NCI-H446 (cell line): ENCODE measurements around the gene DCLK2.

Experiments used
- DNase-seq, 2 experiments: peaks; one replicate each; lab custom pipeline; 2025; lab: John Stamatoyannopoulos, UW

The DCLK2 gene

DNA sequence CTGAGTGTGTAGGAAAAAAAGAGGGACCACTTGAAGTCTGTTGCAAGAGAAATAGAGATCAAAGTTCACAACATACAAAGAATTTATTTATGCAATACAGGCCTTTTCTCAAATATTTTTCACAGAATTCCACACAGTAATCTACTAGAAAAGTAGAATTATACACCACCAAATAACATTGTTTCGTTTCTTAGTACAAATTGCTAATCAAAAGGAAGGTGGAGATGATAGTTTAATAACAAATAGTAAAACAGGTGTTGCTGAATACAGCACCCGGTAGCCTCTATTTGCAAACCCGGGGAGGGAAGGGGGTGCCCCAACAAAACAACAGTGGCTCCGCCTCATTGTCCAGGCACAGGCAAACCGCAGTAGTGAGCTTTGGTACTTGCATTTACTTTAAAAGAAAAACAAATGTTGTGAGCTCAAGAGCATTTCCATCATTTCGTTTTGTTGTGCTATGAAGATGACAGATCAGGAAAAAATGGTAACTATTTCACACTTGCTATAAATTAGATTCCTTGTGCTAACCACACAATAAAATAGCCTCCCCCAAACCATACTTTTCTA is 186.4 kb downstream of the DCLK2 start:
- DNase-seq: no peak

DNA sequence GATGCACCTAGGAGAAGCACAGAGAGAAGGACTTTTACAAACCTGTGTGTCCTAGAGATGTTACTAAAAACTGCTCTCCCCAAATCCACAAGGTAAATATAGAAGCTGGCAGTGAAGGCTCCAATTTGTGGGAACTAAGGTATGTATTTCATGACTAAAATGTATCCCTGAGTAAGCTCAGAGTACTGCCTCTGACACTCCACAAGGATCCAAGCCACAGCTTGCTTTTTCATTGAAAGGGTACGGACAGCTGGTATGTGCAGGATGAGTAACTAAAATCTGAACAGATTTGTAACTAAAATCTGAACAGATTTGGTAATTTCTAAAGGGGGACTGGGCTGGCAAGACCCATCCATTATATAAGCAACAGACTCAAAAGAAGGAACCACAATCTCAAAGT is 187.6 kb downstream of the DCLK2 start:
- DNase-seq: no peak

DNA sequence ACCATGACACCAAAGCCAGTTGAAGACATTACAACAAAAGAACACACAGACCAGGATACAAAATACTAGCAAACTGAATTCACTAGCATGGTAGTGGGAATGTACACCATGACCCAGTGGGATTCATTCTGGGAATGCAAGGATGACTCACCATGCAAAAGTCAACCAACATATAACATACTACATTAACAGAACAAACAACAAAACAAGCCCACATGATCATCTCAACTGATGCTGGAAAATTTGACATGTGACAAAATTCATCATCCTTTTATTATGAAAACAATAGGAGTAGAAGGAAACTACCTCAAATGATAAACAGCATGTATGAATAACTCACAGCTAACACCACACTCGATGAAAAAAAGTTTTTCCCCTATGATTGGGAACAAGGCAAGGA is 190.2 kb downstream of the DCLK2 start:
- no peak for DNase-seq

DNA sequence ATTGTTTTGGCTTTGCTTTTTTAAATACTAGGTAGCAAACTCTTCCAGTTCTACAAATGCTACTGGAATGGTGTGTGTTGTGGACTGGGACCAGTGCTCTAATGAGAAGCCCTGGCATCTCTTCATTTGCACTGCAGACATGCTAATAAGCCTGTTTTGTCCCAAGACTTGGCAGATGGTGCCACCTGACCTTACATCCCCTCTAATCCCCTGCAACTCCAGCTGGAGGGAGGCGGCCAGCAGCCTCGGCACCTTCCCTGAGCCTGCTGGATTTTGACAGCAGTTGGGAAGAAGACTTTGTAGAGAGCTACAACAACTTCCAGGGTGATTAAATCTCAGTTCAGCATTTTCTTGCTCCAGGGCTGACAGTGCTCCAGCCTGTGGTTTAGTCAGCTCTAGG is 200.0 kb downstream of the DCLK2 start:
- no peak for DNase-seq

DNA sequence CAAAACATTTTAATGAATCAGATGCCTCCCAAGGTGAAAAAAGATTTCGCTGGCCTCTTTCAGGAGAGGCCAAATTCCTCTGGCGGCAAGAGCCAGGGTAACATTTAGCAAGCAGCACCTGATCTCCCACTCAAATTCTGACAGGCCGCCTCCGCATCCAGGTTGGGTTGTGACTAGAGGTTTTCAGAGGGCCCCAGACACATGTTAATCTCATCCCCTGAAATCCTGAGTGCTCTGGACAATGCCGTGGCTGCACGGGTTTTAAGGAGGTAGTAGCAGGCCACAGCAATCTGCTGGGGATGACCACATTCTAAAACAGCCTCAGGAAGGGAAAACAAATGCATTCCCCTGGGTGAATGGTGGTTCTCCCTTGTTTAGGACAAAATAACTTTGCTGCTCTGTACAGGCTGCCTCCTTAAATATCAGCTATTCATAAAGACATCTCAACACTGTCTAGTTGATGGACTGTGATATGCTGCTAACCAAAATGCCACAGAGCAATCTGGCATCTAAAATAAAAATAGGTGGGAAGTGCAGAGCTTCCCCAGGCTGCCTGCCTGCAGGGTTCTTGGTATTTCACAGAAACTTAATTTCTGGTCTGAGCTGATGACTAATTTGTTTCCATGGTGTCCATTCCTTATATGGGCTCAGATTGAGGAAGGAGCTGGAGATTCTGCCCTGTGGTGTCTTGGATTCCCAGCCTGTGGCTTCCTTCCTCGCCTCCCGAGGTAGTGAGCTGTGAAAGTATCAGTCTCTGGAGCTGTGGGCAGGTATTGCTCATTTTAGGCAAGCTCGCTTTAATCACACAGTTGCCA is 202.0 kb downstream of the DCLK2 start:
- no peak for DNase-seq

DNA sequence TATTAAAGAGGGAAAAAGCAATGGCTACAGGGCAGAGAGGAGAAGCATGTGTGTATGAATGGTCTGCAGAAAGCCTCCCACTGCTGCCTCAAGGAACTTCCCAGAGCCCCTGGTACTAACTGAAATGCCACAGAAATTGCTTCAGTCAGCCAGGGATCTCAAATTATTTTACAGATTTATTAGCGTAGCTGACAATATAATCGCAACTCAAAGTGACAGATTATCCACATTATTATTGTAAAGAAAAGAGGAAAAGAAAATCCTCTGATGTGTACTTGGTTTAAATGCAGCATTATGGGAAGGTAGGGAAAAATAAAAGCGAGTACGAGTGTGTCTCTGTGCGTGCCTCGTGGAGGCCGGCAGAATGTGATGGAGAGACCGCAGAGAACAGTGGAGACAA is 202.7 kb downstream of the DCLK2 start:
- DNase-seq: no peak

DNA sequence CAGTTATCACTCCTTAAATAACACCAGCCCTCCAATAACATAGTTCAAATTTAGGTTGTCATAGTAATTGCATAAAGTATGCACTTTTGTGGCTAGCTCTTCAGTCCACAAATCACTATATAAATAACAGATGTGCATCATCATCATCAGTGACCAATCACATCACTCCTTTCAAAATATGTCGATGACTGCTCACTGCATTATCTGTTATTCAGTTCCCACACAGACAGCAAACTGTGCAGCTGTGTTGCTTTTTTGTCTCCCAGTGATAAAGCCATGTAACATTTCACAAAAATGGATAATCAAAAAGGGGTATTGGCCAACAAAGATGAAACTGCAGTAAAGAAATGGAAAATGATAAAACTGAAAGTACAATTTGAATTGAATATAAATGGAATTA is 205.4 kb downstream of the DCLK2 start:
- DNase-seq: no peak

DNA sequence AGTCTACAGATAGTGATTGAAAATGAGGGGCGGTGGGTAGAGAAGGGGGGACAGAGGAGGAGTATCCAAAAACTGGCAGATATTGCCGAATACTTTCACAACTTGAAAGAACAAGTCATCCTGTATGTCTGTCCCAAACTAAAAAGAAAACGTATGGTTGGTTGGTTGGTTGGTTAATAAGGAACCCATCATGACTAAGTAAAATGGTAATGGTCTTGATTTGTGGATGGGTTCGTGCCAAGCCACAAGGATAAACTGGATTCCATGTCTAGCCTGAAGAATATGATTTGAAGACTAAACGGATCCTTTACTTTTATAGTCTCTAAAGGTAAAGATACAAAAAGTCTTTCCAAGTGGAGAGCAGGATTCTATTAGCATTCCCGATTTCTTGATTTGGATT is 208.4 kb downstream of the DCLK2 start:
- DNase-seq: no peak

DNA sequence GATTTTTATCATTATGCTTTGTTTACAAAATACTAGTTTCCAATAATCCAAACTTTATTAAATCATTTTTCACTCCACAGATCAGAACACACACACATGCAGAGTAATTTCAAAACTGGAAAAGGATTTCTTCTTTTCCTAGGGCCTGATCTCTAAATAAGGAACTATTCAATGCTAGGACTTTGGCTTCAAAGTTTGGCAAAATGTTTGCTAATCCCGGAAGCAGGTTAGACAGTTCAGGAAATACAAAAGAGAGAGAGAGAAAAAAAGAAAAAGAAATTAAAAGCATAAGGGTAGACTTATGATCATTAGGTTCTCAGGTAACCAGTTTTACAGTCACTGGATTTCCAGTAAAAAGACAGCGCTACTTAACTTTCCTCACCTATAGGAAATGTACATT is 211.0 kb downstream of the DCLK2 start:
- no peak for DNase-seq

DNA sequence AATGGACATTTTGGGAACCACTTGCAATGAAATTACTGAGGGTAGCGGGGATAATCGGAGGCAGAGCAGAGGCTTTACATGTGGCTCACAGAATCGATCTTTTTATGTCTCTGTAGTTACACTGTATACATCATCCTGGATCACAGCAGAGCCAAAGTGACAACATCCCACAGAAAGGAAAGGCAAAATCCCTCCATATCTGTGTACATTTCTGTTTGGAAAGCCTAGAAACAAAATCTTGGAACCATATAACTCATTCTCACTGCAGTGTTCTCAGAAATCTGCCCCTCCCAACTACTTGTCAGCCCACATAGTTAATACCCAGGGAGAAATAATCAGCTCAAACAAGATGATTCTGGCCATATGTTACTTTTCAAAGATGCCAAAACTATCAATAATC is 211.6 kb downstream of the DCLK2 start:
- no peak for DNase-seq

DNA sequence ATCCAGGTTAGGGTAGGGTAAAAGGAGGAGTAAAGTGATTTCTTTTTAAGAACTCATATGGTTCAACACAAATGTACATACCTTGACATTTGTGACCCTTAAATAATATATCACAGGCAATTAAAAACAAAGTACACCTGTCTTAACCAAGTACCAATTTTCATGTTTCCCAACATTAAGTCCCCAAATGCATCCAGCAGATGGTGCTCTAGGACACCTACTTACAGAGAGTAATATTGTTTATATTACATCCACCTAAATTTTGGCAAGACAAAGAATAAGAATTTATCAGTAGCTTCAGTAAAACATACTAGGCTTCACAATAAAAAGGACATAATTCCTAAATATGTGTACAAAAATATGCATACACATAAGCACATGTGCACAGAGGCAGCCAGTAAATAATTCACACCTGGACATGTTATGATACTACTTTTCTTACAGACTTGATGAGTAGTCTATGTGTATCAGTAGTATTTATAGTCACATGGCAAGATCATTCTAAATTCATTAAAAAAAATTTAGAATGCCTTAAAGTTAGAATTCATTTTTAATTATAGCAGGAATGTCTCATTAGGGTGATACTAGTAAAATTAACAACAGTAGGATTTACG is 219.7 kb downstream of the DCLK2 start:
- peak; percentile 43 to 72 for DNase-seq

DNA sequence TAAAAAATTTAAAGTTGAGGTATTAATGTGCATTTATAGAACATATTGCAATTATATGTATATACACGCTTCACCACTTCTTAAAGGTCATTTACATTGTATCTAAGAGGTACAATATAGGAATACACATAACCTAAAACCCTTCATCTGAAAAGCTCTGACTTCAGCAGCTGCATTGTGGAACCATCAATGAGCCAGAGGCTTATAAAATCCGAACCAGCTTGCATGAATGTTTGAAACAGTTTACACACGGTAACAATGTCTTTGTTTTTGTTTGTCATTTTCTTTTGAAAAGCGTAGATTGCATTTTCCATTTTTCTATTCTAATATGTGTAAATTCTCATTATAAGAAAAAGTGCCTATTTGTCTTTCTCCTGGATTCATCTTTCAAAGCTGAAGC is 221.6 kb downstream of the DCLK2 start:
- no peak for DNase-seq

DNA sequence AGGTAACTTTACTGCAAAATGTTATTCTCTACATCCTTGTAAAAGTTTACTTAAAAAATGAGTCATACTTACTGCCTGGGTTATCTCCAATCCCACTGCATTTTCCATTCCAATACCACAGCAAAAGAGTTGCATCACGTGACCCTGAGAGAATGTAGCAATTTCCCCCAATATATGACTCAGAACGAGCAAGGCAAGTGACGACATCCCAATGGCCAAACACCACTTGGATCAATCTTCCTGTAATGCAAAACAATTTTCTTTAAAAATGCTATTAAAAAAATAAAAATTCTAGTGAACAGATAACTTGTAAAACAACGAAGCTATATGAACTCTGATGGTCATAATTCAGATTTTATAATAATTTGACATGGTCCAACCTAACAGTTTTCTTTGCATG is 224.3 kb downstream of the DCLK2 start:
- no peak for DNase-seq

DNA sequence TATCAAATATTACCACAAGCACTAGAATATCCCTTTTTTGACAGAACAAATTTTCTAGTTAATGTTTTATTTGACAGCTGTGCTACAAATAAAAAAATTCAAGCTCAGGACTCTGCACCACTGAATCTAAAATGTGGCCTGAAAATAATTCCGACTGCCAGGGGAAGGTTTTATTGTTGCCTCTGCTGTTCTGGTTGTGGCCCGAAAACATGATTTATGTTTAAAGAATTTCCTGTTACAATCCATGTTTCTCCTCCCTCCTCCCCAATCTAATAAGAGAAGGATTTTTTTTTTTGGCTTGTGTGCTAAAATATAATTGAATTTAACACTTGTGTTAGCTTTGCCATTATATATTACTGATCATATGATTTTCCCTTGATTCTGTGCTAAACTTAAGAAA is 227.8 kb downstream of the DCLK2 start:
- DNase-seq: no peak

DNA sequence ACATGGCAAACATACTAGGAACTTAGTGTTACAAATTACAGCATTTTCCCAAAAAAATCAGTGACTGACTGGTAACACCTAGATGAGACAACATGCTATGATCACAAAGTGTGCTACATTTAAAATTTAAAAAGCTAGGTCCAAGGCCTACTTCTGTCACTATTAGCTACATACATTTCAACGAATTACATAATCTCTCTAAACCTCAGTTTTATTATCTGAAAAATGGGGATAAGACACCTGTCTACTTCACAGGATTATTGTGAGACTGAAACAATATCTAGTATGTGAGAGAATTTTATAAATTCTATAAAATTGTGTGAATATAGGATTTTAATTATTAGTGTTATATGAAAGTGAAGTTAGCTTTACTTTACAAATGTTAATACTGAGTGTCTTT is 228.5 kb downstream of the DCLK2 start:
- no peak for DNase-seq
